DOHH2 (cell line): ENCODE data around the gene NGRN.

ENCODE experiments used
- H3F3A ChIP-seq: fragments of 200-600 bp; sonication (generic), shearing (Covaris generic); 2 replicates; pipeline ENCODE4 v1.6.0; 2016; ENCODE audit warnings: antibody characterized with exemption, mild to moderate bottlenecking; ENCODE audit not compliant: control insufficient read depth, insufficient read depth
- H3K27ac ChIP-seq: fragments of 200-600 bp; sonication (generic); 2 replicates; pipeline ENCODE4 v1.5.1; 2014; ENCODE audit warnings: low read depth, mild to moderate bottlenecking, low read length, moderate library complexity
- H3K27me3 ChIP-seq: fragments of 200-600 bp; sonication (generic); 2 replicates; pipeline ENCODE4 v1.6.1; 2014; ENCODE audit warnings: mild to moderate bottlenecking, low read length, mixed read lengths; ENCODE audit not compliant: control insufficient read depth
- H3K36me3 ChIP-seq: fragments of 200-600 bp; sonication (generic); 2 replicates; pipeline ENCODE4 v1.6.1; 2014; ENCODE audit warnings: mild to moderate bottlenecking, low read length, moderate library complexity, mixed read lengths; ENCODE audit not compliant: control insufficient read depth
- H3K4me1 ChIP-seq: fragments of 200-600 bp; sonication (generic); 2 replicates; pipeline ENCODE4 v1.6.1; 2014; ENCODE audit warnings: mild to moderate bottlenecking, low read length, mixed read lengths; ENCODE audit not compliant: control insufficient read depth
- H3K4me2 ChIP-seq: fragments of 200-600 bp; sonication (generic); 2 replicates; pipeline ENCODE4 v1.6.0; 2014; ENCODE audit warnings: mild to moderate bottlenecking, low read length, moderate library complexity
- H3K4me3 ChIP-seq: fragments of 200-600 bp; sonication (generic); 2 replicates; pipeline ENCODE4 v1.5.1; 2014; ENCODE audit warnings: mild to moderate bottlenecking, low read length, mixed read lengths
- H3K79me2 ChIP-seq: fragments of 200-600 bp; sonication (generic); 2 replicates; pipeline ENCODE4 v1.6.1; 2014; ENCODE audit warnings: mild to moderate bottlenecking, low read length, mixed read lengths; ENCODE audit not compliant: control insufficient read depth
- H3K9me2 ChIP-seq: fragments of 200-600 bp; sonication (generic); replicated peaks from 2 replicates; pipeline ENCODE4 v1.6.1; 2014; ENCODE audit warnings: mild to moderate bottlenecking, low read length, mixed read lengths; ENCODE audit not compliant: control insufficient read depth
- H3K9me3 ChIP-seq: fragments of 200-600 bp; sonication (generic); 2 replicates; pipeline ENCODE4 v1.6.1; 2014; ENCODE audit warnings: antibody characterized with exemption, low read length, mixed read lengths; ENCODE audit not compliant: control insufficient read depth, insufficient read depth
- H4K20me1 ChIP-seq: fragments of 200-600 bp; sonication (generic); 2 replicates; pipeline ENCODE4 v1.6.0; 2014; ENCODE audit warnings: low read depth, mild to moderate bottlenecking, antibody characterized with exemption, low read length, moderate library complexity; ENCODE audit not compliant: control insufficient read depth, insufficient read depth
- EZH2phosphoT487 ChIP-seq: fragments of 200-600 bp; sonication (generic); IDR thresholded peaks from 2 replicates; pipeline ENCODE4 v1.6.1; 2017; ENCODE audit warnings: borderline replicate concordance, mild to moderate bottlenecking, antibody characterized with exemption, low read length, moderate library complexity, mixed read lengths
- TF ChIP-seq, protein P1 (sequence below): fragments of 200-600 bp; sonication (generic); IDR thresholded peaks from one replicate; pipeline ENCODE4 v1.5.1; 2014; ENCODE audit warnings: antibody characterized with exemption, mild to moderate bottlenecking, low read depth, low read length; ENCODE audit not compliant: poor library complexity, severe bottlenecking

The NGRN gene

DNA sequence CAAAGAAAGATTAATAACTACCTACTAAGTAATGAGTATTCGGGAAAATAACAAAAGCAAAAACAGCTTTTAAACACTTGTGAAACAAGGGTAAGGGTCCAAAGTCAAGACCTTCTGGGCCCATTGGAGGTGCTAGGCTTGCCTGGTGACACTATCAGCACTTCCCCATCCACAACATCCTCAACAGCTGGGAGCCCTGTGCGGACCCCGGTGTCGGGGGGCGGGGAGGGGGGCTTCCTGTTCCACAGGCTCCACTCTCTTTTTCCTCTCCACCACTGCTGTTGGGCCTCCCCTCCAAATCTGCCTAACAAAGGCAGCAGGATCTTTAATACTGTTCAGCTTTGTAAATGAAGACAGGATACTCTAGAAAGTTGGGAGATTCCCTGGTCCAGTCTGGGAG lies 21.6 kb downstream of the NGRN start:
- H3K4me3 ChIP-seq = no peak overlapping the region
- H3K9me2 ChIP-seq = no peaks in the 10 kb centered on the region

DNA sequence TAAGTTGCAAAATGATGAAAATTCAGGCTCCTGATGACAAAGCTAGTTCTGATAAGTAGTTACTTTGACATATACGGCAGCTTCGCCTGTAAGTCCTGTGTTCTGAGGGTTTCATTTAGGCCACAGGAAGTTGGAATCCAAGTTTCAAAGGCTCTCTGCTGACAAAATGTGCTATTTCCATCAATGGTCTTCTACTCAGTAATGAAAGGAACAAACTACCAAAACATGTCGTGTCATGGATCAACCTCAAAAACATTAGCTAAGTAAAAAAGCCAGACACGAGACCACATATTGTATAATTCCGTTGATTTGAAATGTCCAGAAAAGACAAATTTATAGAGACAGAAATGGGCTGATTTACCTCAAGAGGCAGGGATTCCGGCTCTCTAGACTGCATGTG lies 22.5 kb downstream of the NGRN start:
- Histone ChIP-seq H3F3A (no peaks in the 10 kb centered on the region), H3K27ac (no peak overlapping the region), H3K4me2 (no peak overlapping the region), H3K9me2 (no peaks in the 10 kb centered on the region), H3K36me3 (no peaks in the 10 kb centered on the region), H3K27me3 (no peaks in the 10 kb centered on the region), H4K20me1 (no peaks in the 10 kb centered on the region), H3K9me3 (no peaks in the 10 kb centered on the region), H3K4me3 (no peak overlapping the region), H3K79me2 (no peaks in the 10 kb centered on the region), H3K4me1 (peaks cover 4% of the 10 kb centered on the region; the same call in 1 of the 2 replicates)
- no peak for TF ChIP-seq EZH2phosphoT487
- TF ChIP-seq, protein P1, sequence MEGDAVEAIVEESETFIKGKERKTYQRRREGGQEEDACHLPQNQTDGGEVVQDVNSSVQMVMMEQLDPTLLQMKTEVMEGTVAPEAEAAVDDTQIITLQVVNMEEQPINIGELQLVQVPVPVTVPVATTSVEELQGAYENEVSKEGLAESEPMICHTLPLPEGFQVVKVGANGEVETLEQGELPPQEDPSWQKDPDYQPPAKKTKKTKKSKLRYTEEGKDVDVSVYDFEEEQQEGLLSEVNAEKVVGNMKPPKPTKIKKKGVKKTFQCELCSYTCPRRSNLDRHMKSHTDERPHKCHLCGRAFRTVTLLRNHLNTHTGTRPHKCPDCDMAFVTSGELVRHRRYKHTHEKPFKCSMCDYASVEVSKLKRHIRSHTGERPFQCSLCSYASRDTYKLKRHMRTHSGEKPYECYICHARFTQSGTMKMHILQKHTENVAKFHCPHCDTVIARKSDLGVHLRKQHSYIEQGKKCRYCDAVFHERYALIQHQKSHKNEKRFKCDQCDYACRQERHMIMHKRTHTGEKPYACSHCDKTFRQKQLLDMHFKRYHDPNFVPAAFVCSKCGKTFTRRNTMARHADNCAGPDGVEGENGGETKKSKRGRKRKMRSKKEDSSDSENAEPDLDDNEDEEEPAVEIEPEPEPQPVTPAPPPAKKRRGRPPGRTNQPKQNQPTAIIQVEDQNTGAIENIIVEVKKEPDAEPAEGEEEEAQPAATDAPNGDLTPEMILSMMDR = no peak

More for the DNA sequence above, 21.6 kb downstream of the NGRN start:
- Histone ChIP-seq H3K79me2 (no peaks in the 10 kb centered on the region), H3K4me1 (peaks cover 4% of the 10 kb centered on the region; the same call in 1 of the 2 replicates), H3F3A (no peaks in the 10 kb centered on the region), H3K4me2 (no peak overlapping the region), H3K27me3 (no peaks in the 10 kb centered on the region), H3K27ac (no peak overlapping the region), H3K36me3 (no peaks in the 10 kb centered on the region), H4K20me1 (no peaks in the 10 kb centered on the region), H3K9me3 (no peaks in the 10 kb centered on the region)
- TF ChIP-seq EZH2phosphoT487 = no peak
- TF ChIP-seq, protein P1 = no peak

DNA sequence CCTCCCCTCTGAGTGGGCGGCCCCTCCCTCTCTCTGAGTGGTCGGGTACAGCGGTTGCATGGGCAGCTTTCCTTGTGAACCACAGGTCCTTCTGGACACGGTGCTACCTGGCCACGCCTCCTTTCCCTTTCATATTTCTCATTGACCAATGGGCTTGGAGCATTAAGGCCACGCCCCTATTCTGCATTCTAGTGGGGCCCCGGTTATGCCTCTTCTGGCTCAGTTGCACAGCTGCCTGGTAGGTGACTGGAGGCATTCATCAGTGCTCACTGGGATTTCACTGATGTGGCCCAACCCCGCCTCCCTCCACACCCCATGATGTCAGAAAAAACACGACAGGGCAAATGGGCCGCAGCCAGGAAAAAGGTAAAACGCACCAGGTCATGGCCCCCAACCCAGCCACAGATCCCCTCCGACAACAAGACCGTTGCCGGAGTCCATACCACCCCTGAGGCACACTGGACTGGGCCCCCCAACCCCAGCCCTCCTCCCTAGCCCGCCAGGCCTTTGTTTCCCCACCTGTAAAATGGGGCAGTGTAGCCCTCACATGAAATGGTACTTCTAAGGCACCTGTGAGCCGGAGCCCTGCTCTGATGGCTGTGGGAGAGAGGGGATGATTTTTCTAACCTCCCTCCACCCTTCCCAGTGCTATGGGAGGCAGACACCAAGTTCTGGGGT lies 26.3 kb downstream of the NGRN start:
- Histone ChIP-seq H3K36me3 (no peaks in the 10 kb centered on the region), H3K4me2 (no peak overlapping the region), H4K20me1 (no peaks in the 10 kb centered on the region), H3F3A (no peaks in the 10 kb centered on the region), H3K27me3 (peaks cover 8% of the 10 kb centered on the region; the same call in 1 of the 2 replicates), H3K79me2 (no peaks in the 10 kb centered on the region), H3K9me3 (no peaks in the 10 kb centered on the region), H3K9me2 (no peaks in the 10 kb centered on the region), H3K4me3 (no peak overlapping the region), H3K27ac (no peak overlapping the region), H3K4me1 (peaks cover 11% of the 10 kb centered on the region; the same call in 1 of the 2 replicates)
- no peak for TF ChIP-seq EZH2phosphoT487
- TF ChIP-seq, protein P1 = no peak
